Measurements from ENCODE around the gene LRRFIP2.

DNA sequence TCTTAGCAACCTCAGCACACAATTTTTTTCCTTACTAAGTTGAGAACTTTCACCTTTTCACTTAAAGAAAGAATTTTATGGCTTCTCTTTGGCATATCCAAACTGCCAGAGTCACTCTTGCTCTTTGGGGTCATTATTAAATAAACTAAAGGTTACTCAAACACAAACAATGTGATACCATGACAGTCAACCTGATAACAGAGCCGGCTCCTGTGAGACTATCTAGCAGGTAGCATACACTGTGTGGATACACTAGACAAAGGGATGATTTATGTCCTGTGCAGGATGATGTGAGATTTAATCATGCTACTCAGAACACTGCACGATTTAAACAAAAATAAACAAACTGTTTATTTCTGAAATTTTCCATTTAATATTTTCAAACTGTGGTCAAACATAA is 35.6 kb downstream of the LRRFIP2 start:
- TF ChIP-seq, protein P1, sequence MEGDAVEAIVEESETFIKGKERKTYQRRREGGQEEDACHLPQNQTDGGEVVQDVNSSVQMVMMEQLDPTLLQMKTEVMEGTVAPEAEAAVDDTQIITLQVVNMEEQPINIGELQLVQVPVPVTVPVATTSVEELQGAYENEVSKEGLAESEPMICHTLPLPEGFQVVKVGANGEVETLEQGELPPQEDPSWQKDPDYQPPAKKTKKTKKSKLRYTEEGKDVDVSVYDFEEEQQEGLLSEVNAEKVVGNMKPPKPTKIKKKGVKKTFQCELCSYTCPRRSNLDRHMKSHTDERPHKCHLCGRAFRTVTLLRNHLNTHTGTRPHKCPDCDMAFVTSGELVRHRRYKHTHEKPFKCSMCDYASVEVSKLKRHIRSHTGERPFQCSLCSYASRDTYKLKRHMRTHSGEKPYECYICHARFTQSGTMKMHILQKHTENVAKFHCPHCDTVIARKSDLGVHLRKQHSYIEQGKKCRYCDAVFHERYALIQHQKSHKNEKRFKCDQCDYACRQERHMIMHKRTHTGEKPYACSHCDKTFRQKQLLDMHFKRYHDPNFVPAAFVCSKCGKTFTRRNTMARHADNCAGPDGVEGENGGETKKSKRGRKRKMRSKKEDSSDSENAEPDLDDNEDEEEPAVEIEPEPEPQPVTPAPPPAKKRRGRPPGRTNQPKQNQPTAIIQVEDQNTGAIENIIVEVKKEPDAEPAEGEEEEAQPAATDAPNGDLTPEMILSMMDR (IDR thresholded peaks at IDR 0.05): no peak
- no peak for TF ChIP-seq POLR2A (IDR thresholded peaks at IDR 0.05)
- TF ChIP-seq EP300 (IDR thresholded peaks at IDR 0.05): no peak

All from ovary (tissue), 3 donors.